Measurements from ENCODE around the gene UNC13B. TPM values are rescaled to one million over a fixed set of nuclear protein-coding genes. Genes with fewer than 3 reads are reported as not detected.
A peak's percentile ranks its signal among the peaks of the same experiment; 100 is the strongest.

Gene UNC13B
- total and polyA plus RNA-seq, 9 of the 15 experiments (the other 6 are each of a cell fraction or from before 2014, with no cell fraction given) = 2.4 to 11.5 (median 8.6) TPM

GRCh38 chr9:35115680-35116538 is 45.9 kb upstream of the UNC13B start, which contains the start of gene ATOSB (continued):
- peak; percentile 37 for TF ChIP-seq POLR2B (IDR thresholded peaks at IDR 0.05; ENCODE audit: low read depth, partially characterized antibody)
- TF ChIP-seq ZNF507 (tag; conservative IDR thresholded peaks at IDR 0.05) = no peak
- TF ChIP-seq BHLHE40 (IDR thresholded peaks at IDR 0.05; ENCODE audit: low read length) = peak; percentile 95
- no peak for TF ChIP-seq KDM4B (IDR thresholded peaks at IDR 0.05; ENCODE audit: borderline replicate concordance in 2 of 2, low read depth in 1 of 2)
- TF ChIP-seq JUNB (CRISPR knock-in tag; conservative IDR thresholded peaks at IDR 0.05) = no peak
- TF ChIP-seq PHTF2 (CRISPR knock-in tag; IDR thresholded peaks at IDR 0.05) = no peak
- TF ChIP-seq TOE1 (IDR thresholded peaks at IDR 0.05; ENCODE audit: borderline replicate concordance) = no peak
- TF ChIP-seq TOE1 (CRISPR knock-in tag; IDR thresholded peaks at IDR 0.05; ENCODE audit: borderline replicate concordance, low read depth) = no peak
- TF ChIP-seq MNT (conservative IDR thresholded peaks at IDR 0.05) = peak; percentile 99
- peak; percentile 75 for TF ChIP-seq MYC (IDR thresholded peaks at IDR 0.05; ENCODE audit: low read depth, low read length)
- no peak for TF ChIP-seq MYC (CRISPR knock-in tag; IDR thresholded peaks at IDR 0.05; ENCODE audit: borderline replicate concordance, low read depth)
- 0 out of 2 replicates have a peak, but pooled peaks have one; percentile 13 for TF ChIP-seq TCF3 (CRISPR knock-in tag; IDR thresholded peaks at IDR 0.05)
- peak in 1 of 2 experiments; percentile 89; a peak in 2 of 4 replicates for TF ChIP-seq HDAC1 (IDR thresholded peaks at IDR 0.05)
- no peak for TF ChIP-seq ZNF551 (CRISPR knock-in tag; IDR thresholded peaks at IDR 0.05)
- TF ChIP-seq SIN3A (IDR thresholded peaks at IDR 0.05; ENCODE audit: borderline replicate concordance in 2 of 2, control insufficient read depth in 1 of 2, low read depth in 2 of 2, low read length in 2 of 2) = peak in 1 of 2 experiments; percentile 73; a peak in 2 of 4 replicates
- no peak for TF ChIP-seq TBP (optimal IDR thresholded peaks at IDR 0.05; ENCODE audit: low read depth, low read length)
- TF ChIP-seq LCOR (CRISPR knock-in tag; IDR thresholded peaks at IDR 0.05) = peak; percentile 94; the same call in 1 of the 2 replicates
- peak; percentile 21 for TF ChIP-seq RBBP5 (IDR thresholded peaks at IDR 0.05; ENCODE audit: borderline replicate concordance, insufficient read depth, low read length, poor library complexity, severe bottlenecking)
- TF ChIP-seq SP1 (CRISPR knock-in tag; IDR thresholded peaks at IDR 0.05) = peak; percentile 4; the same call in 1 of the 2 replicates
- peak; percentile 78 for TF ChIP-seq RAD51 (IDR thresholded peaks at IDR 0.05; ENCODE audit: borderline replicate concordance, low read depth)
- TF ChIP-seq ZNF431 (CRISPR knock-in tag; IDR thresholded peaks at IDR 0.05) = no peak
- no peak for TF ChIP-seq ZNF444 (CRISPR knock-in tag; IDR thresholded peaks at IDR 0.05)
- TF ChIP-seq ID3 (CRISPR knock-in tag; IDR thresholded peaks at IDR 0.05) = no peak
- no peak for TF ChIP-seq ID3 (tag; IDR thresholded peaks at IDR 0.05)
- TF ChIP-seq E2F5 (CRISPR knock-in tag; IDR thresholded peaks at IDR 0.05) = no peak
